HuH-7 (cell line): Measurements from ENCODE around the gene MYPN.

Experiments used
- DNase-seq: peaks from one replicate; pipeline ENCODE4 v3.0.0; 2011; ENCODE audit warnings: low spot score

Gene MYPN

GRCh38 chr10:68090586-68090985 is 18.7 kb upstream of the MYPN start:
- no peak for DNase-seq

- no peak for DNase-seq
These were observed 16.8 kb upstream of the MYPN start for GRCh38 chr10:68092512-68092911.

GRCh38 chr10:68095153-68095552 is 14.1 kb upstream of the MYPN start:
- no peak for DNase-seq

- DNase-seq, result no peak
These were observed 12.3 kb upstream of the MYPN start for GRCh38 chr10:68096913-68097516.

- no peak for DNase-seq
These were observed 9.6 kb upstream of the MYPN start for GRCh38 chr10:68099736-68100135.

- DNase-seq, result no peak
These were observed 8.2 kb upstream of the MYPN start for GRCh38 chr10:68101066-68101465.

GRCh38 chr10:68103261-68103878 is 5.9 kb upstream of the MYPN start:
- no peak for DNase-seq

GRCh38 chr10:68103901-68104300 is 5.4 kb upstream of the MYPN start:
- DNase-seq, result no peak

GRCh38 chr10:68105820-68106219 is 3.5 kb upstream of the MYPN start:
- no peak for DNase-seq

GRCh38 chr10:68106656-68107055 is 2.6 kb upstream of the MYPN start:
- DNase-seq, result no peak

GRCh38 chr10:68107651-68108050 is 1.6 kb upstream of the MYPN start:
- no peak for DNase-seq

- DNase-seq, result no peak
These were observed 1.2 kb upstream of the MYPN start for GRCh38 chr10:68108051-68108450.

- no peak for DNase-seq
These were observed 635 bp upstream of the MYPN start for GRCh38 chr10:68108653-68109052.

- DNase-seq, result no peak
These were observed 739 bp downstream of the MYPN start for GRCh38 chr10:68110027-68110426.

GRCh38 chr10:68111584-68111983 is 2.3 kb downstream of the MYPN start:
- no peak for DNase-seq

- DNase-seq, result no peak
These were observed 3.5 kb downstream of the MYPN start for GRCh38 chr10:68112837-68113236.

GRCh38 chr10:68118657-68119056 is 9.4 kb downstream of the MYPN start:
- DNase-seq, result no peak

- DNase-seq, result no peak
These were observed 11.9 kb downstream of the MYPN start for GRCh38 chr10:68121020-68121743.

- no peak for DNase-seq
These were observed 12.6 kb downstream of the MYPN start for GRCh38 chr10:68121852-68122251.

- no peak for DNase-seq
These were observed 15.4 kb downstream of the MYPN start for GRCh38 chr10:68124718-68125117.

GRCh38 chr10:68125772-68126171 is 16.5 kb downstream of the MYPN start:
- DNase-seq, result peak; percentile 15

- DNase-seq, result no peak
These were observed 18.7 kb downstream of the MYPN start for GRCh38 chr10:68128015-68128414.

- DNase-seq, result no peak
These were observed 23.1 kb downstream of the MYPN start for GRCh38 chr10:68132391-68132790.

- no peak for DNase-seq
These were observed 24.2 kb downstream of the MYPN start for GRCh38 chr10:68133523-68133922.
